CD4-positive, alpha-beta T cell treated with Interferon alpha-2 for 1 hour (primary cell): Measurements from ENCODE around the gene XRCC4.
"Not testable (repeated sequence)": the region's sequence is repeated elsewhere in the genome, so short reads cannot be mapped to it uniquely, and the experiment has no call there.

Experiments used
- DNase-seq, 2 donors: peaks; one replicate each; pipeline ENCODE4 v3.0.0-alpha.2; 2020 to 2022

Gene XRCC4

DNA sequence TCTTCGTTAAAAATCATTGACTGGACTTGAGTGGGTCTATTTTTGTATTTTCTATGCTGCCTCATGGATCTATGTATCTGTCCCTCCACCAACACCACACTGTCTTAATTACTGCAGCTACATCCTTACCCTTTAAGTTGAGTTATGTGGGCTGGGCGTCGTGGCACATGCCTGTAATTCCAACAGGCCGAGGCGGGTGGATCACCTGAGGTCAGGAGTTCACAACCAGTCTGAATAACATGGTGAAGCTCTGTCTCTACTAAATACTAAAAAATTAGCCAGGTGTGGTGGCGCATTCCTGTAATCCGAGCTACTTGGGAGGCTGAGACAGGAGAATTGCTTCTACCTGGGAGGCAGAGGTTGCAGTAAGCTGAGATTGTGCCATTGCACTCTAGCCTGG lies 48.2 kb downstream of the XRCC4 start:
- DNase-seq: no peak

DNA sequence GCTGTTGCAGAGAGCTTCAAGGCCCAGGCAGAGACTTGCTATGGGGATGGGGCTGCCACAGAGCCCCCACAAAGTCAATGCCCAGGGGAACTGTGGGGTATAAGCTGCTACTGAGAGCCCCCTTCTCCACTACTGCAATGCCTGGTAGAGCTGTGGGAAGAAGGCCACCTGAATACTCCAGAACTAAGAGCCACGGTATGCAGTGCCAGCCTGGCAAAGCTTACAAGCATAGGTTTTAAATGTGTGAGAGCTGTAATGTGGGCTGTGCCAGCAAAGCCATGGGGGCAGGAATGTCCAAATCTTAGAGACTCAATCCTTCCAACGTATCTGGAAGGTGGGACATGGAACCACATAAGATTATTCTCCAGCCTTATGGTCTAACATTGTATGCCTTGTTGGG lies 49.2 kb downstream of the XRCC4 start:
- no peak for DNase-seq

DNA sequence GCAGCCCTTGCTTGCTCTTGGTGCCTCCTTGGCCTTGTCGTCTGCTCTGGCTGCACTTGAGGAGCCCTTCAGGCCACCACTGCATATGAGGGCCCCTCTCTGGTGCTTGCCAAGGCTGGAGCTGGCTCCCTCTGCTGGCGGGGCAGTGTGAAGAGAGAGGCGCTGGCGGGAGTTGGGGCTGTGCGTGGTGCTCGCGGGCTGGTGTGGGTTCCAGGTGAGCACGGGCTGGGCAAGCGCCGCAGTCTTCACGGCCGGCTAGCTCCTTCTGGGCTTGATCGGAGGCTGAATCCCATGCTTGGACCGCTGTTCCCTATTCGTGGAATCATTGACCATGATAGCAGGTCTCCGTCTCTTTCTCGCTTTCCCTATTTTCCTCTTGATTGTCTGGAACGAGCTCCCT lies 56.5 kb downstream of the XRCC4 start:
- DNase-seq: no peak

DNA sequence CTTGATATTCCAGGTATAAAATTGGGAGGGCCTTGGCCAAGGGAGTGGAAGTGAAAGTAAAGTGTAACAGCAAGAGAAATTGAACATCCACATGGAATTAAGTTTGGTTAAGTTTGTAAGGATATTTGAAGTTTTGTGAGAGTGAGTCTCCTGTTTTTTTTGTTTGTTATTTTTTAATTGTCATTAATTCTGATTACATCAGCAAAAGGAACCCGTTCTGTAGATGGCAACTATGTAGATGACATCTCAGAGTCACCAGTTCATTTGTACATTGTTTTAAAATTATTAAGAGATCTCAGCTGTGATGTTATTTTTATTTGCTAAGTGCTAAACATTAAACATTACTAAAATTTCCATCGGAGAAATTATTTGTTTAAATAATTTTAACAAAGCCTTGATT lies 65.2 kb downstream of the XRCC4 start:
- DNase-seq: no peak

DNA sequence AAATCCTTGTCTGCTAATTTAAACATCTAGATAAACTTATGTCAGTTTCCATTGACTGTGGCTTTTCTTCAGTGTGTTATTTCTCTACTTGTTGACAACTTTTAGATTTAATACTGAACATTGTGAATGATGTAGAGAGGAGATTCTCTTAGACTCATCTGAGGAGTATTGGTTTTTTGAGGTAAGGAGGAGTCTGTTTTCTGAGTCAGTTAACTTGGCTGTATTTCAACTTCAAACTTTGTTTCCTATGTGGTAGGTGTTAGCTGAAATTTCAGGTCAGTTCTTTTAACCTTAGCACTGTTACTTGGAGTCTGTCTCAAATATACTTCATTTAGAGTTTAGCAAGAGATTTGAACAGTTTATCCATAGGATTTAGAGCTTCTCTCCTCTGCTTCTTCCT lies 67.9 kb downstream of the XRCC4 start:
- no peak for DNase-seq

DNA sequence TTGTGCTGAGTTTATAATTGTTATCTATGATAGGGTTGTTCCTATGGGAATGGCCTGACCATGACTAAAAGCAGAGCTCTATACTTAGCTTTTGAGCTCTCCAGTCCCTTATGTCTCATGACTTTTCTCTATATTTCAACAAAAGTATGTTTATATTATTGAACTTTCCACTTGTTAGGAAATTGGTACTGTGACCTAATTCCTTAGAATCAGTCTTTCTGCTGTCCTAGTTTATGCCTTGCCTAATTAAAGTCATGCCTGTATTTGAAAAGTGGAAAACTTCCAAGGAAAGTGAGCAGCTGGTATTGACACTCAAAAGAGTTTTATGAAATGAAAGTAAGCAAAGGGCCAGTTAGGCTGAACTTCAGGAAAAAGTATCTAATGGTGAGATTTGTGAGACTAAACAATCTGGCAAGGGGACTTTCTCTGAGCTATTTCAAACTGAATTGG lies 68.6 kb downstream of the XRCC4 start:
- no peak for DNase-seq

DNA sequence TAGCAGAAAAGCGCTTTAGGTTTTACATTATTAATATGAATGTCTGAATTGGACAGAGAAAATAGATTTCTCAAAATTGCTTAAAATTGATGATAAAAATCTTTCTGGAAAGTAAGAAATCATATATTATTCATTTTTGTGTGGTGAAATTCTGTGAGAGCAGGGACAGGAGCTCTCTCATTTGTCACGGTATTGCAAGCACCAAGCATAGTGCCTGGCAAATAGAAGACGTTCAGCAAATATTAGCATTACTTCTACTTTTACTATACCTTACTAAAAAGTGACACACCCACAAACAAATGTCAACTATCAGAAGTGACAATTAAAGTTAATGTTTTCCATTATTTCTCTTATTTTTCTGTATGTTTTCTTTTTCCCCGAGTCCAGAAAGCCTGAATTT lies 69.1 kb downstream of the XRCC4 start:
- no peak for DNase-seq

DNA sequence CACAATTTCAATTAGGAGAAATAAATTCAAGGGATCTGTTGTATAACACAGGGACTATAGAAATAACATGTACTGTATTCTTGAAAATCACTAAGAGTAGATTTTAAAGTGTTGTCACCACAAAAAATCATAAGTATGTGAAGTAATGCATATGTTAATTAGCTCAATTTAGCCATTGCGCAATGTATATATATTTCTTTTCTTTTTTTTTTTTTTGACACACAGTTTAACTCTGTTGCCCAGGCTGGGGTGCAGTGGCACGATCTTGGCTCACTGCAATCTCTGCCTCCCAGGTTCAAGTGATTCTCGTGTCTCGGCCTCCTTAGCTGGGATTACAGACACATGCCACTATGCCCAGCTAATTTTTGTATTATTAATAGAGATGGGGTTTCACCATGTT lies 70.2 kb downstream of the XRCC4 start:
- DNase-seq: no peak

DNA sequence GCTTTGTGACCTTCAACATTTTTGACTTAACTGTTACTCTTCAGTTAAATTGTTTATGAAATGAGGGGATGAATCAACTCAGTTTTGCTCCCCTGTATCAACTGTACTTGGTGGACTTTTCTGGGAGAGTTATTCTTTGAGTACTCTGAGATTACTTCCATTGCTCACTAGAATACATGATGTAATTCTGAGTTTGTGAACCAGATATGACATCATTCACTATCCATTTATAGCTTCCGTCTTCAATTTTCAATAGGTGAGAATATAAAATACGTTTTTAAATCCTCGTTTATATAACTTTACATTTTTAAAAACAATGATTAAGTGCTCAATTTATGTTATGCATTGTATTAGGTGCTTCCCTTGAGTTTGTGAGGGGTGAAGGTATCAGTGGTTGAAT lies 71.0 kb downstream of the XRCC4 start:
- DNase-seq: no peak

DNA sequence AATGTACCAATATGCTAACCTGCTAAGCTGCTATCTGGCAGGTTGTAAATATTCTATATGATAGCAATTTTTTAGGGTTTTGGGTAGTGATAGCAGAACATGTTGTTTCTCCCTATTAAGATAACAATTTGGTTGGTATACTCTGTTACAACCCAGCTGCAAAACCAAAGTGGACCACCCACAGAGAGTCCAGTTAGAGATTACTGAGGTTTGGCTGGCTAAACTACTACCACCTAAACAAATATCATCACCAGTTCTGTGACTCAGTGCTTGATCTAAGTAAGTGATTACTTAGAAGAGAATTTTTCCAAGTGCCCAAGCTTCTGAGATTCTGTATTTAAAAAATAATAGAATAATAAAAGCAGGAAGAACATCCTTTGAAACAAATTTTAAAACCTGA lies 72.3 kb downstream of the XRCC4 start:
- no peak for DNase-seq

DNA sequence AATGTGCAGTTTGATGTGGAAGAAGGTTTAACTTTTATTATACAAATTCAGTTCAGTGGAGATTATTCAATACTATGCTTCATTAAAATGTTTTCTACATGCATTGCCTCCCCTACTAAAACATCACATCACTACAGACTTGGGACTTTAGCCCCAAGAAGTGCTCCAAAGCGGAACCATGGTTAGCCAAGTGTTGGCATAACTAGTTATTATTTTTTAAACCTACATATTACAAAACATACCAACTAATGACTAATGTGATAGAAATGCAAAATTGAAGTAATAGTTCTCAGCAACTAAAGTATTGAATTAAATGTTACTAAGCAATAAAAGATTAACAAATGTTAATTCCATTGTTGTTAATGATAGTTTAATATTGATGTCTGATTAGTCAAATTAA lies 74.5 kb downstream of the XRCC4 start:
- no peak for DNase-seq

DNA sequence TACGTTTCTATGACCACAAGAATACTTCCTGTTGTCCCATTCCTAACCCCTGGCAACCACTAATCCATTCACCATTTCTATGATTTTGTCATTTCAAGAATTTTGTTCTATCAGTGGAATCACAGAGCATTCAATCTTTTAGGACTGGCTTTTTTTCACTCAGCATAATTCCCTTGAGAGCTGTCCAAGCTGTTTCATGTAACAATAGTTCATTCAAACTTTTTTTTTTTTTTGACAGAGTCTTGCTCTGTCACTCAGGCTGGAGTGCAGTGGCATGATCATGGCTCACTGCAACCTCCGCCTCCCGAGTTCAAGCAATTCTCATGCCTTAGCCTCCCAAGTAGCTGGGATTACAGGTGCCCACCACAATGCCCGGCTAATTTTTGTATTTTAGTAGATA lies 75.6 kb downstream of the XRCC4 start:
- DNase-seq: not testable (repeated sequence)

DNA sequence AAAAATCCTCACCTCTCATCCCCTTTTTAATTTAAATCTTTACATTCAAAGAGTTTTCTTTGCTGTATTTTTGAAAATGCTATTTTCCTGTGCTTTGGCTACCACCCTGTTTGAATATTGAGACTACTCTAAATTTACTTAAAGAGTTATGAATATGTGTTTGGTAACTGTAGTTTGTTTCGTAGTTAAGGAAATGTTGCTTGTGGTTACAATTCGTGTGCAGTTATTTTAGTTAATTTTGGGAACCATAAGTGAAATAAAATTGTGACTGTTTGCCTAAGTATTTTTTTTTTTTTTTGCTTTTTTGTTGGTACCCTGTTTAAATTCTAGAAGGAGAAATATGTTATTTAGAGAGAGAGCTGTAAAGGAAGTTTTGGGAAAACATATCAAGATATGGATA lies 78.7 kb downstream of the XRCC4 start:
- DNase-seq: no peak

DNA sequence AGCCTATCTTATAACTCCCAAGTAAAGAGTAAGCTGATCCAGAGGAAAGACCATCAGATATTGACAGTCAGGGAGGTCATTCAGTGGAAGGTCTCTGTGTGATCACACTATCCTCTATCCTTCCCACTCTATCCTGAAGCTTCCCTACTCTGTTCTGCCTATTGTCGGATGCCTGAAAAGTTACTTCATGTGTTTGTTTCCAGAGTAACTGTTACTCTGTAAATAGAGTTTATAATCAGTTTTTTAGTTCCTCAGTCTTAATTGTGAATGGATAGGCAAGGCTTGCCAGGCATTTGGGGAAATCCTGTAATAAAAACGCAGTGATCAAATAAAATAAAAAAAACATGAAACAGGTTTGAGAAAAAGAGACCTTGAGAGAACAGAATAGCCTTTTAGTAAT lies 79.8 kb downstream of the XRCC4 start:
- no peak for DNase-seq

DNA sequence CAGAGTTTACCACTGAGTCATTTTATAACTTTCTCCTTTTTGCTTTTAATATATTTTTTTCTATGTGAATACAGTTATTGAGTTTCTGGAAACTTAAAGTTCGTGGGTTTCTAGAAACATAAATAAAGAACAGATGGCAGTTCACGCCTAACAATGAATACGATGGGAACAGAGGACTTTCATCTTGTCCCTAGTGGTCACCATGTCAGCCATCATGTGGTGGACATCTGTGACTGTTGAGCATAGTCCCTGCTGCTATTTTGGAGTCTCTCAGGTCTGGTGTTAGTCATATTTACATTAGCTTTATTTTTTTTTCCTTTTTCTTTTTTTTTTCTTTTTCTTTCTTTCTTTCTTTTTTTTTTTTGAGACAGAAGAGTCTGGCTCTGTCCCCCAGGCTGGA lies 85.3 kb downstream of the XRCC4 start:
- DNase-seq: no peak

DNA sequence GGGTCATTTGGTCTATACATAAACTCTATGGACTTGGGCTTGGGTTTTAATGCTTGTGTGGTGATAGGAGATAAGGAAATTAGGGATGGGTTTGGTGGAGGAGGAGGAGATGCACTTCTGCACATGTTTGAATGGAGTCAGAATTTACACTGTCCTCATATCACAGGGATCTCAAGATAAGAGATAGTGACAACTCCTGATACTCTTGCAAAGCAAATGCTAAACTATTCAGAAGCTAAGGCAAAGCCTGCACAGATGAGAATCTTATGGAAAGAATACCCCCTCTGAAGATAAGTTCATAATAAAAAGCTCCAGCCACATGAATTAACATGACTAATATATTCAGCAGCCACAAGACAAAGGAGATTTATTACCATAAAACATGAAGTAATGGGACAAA lies 90.2 kb downstream of the XRCC4 start:
- no peak for DNase-seq

DNA sequence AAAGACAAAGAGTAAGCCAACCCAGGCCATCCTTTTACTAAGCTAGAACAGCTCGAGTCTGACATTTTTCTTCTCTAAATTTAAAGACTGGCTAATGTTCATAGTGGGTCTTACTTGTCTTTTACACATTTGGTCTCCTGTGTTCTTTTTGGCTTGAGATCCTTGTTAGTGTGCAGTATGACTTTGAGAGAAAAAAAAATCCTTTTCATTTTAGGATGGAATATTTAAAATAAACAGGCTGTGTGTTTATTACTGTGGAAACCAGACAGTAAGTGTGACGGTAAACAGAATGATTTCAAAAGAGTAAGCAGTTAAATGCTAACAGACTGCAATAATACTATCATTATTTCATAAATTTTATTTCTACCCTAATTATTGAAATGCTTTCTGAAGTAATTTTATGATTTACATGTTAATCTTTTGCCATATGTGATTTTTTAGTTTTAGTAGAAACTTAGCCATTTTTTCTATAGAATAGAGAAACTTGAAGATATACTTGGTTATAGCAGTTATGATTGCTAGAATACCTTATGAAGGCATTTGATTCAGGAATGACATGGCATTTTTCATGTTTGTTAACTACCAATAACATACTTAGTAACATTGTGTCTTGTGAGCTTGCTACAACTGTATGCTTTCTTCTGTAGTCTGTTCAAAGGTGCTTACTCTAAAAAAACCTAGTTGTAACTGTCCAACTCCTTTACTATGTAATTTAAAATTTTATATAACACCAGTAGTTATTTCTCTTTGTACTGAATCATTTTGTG lies 92.4 kb downstream of the XRCC4 start:
- DNase-seq: no peak

DNA sequence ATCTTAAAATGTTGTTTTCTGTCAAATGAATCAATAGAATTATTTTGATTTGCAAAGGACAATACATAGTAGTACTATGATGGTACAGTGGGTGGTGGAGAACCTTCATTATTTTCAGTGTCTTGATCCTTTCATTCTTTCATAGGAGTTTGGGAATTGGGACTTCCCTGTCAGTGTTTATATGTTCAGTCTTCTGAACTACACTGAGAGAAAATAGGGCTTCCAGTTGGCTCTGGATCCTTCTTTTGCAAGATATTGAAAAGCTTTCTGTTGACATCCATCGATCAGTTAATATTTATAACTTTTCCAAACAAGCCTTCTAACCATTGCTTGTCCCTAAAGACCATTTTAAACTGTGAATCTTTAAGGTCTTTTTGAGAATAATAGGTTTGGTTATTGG lies 94.7 kb downstream of the XRCC4 start:
- DNase-seq: no peak

DNA sequence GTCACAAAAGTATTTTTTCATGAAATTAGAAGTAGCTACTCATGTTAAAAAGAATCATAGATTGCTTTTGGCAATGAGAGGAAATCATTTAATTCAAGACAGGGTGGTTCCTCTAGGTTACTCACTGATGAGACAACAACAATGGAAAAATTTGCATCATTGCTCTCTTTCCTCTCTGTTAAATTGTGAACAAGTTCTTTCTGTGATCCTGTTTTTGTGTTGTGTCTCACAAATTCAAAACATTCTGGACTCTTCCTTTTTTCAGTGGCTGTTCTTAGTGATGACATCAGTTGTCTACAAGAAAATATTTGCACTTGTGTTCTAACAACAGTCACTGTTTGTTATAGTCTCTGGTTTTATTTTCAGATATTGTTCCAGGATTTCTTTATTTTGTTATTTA lies 95.3 kb downstream of the XRCC4 start:
- DNase-seq: no peak

DNA sequence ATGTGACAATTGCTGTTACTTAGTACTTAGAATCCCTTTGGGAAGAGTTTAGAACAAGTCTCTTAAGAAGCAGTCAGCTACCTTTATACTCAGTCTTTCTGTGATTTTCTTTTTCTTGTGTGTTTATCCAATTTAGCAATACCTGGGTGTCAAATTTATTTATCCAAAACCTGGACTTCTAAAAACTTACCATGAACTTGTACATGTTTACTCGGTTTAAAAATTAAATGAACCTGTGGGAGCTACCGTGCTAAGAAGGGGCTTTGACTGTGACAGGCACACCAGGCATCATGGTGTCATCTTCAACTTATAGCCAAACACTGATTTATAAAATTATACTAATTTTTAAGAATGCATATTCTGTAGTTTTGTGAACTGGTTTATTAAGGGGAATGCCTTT lies 96.5 kb downstream of the XRCC4 start:
- no peak for DNase-seq

DNA sequence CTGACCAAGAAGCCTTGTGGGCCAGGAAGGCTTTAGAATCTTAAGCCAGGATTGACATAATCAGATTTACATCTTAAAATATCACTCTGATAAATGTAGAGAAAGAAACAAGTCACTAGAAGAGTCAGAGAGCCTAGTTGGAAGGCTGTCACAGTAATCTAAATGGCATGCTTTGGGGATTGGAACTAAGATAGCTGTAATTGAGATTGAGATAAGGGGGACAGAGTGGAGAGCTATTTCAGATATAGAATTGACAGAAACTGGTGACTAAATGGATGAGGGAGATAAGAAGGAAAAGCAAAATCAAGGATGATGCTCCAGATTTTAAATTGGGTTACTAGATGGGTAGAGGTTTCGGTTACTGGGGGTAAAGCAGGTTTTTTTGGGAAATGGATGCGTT lies 100.5 kb downstream of the XRCC4 start:
- DNase-seq: no peak

DNA sequence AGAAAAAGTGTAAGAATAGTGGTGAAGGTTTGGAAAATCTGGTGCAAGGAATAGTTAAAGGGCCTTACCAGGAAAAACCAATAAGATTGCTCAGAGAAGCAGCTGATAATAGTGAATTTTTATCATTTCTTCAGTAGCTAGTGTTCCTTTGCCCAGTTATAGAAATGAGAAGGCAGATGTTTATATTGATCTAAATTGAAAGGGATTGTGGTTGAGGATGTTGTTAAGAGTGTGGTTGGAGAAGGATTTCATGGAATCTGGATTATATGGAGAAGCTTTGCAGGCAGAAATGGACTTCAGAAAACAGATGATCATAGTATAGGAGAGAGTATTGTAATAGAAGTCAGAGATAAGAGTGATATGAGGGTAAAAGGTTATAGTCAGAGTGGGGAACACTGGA lies 102.6 kb downstream of the XRCC4 start:
- DNase-seq: no peak

DNA sequence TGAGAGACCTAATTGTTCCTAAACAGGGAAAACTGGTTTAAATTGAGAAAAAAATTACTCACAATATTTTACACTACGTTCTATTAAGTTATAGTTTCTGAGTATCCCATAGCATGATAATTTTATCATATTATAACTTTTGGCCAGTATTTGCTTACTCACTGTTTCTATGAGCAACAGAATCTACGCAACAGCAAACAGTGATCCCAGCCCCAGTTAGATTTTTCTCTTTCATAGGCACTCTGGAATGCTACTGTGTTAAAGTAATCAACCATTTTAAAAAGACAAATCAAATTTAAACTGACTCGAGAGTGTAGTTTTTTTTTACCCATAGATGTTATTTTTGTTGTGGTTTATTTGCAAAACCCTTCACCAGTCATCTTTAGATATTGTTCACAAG lies 107.2 kb downstream of the XRCC4 start:
- no peak for DNase-seq

DNA sequence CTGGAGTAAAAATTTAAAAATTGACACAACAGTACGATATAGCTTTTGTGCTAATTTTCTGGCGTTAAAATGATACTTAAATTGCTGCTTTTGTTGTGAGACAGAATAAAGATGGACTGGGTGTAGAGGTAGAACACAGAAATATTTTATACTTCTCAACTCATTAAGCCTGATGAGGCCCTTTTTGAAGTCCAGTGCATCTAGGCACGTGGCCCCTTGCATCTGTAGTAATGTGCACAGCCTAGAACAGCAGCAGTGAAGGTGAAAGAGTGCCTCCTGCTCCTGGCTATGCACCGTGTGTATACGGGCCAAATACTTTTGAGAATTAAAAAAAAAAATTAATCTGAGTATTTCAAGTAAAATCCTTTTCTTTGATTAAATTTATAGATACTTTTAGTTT lies 115.6 kb downstream of the XRCC4 start:
- no peak for DNase-seq

DNA sequence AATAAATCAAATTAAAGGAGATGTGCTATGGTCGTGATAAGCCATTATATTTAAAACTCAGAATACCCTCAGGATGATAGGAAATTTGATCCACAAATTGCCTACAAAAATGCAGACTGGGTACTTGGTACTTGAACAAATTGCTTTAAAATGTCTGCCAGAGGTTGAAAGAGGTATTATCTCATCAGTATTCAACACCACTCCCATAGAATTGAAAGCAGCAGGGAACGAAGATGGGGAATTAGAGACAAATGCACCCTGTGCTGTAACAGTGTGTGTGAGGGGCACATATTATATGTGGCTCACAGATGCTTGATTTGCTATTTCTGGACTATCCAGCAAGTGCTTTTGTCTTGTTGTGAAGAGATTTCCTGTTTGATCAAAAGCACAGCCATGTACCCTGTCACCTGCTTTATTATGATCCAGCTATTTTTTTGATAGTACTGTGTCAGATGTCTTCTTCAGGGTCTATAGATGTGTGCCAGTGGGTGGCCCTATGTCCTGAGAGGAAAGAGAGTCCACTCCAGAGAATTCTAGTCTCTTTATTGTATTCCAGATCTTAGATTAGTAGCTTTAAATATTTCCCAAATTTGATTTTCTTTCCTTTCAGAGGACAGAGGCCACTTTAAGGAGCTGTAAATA lies 120.1 kb downstream of the XRCC4 start:
- DNase-seq: no peak
